ENCODE results near the gene DNER.

DNA sequence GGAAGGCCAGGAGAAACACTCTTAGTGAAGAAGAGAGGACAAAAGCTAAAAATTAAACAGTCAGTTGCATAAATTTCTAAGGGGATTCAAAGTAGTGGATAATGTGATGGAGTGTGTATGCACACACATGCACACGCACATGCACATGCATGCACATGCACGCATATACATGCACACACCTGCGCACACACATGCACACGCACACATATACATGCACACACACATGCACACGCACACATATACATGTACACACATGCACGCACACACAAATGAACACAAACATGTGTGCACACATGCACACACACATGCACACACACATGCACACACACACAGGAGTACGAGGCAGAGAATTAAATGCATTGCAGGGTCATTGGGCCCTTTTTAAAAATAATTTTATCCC, 117.6 kb downstream of the DNER start:
- TF ChIP-seq EP300 (IDR thresholded peaks at IDR 0.05), result no peak
- TF ChIP-seq, protein P1, sequence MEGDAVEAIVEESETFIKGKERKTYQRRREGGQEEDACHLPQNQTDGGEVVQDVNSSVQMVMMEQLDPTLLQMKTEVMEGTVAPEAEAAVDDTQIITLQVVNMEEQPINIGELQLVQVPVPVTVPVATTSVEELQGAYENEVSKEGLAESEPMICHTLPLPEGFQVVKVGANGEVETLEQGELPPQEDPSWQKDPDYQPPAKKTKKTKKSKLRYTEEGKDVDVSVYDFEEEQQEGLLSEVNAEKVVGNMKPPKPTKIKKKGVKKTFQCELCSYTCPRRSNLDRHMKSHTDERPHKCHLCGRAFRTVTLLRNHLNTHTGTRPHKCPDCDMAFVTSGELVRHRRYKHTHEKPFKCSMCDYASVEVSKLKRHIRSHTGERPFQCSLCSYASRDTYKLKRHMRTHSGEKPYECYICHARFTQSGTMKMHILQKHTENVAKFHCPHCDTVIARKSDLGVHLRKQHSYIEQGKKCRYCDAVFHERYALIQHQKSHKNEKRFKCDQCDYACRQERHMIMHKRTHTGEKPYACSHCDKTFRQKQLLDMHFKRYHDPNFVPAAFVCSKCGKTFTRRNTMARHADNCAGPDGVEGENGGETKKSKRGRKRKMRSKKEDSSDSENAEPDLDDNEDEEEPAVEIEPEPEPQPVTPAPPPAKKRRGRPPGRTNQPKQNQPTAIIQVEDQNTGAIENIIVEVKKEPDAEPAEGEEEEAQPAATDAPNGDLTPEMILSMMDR (IDR thresholded peaks at IDR 0.05), result no peak
- TF ChIP-seq POLR2A (IDR thresholded peaks at IDR 0.05), result no peak
